Ishikawa (cell line): ENCODE results near the gene ADAR.

Experiments
- CEBPB ChIP-seq: IDR thresholded peaks from 2 replicates; pipeline ENCODE4 v1.6.1; 2012
- EP300 ChIP-seq: IDR thresholded peaks from 2 replicates; pipeline ENCODE4 v1.6.1; 2012; ENCODE audit warnings: borderline replicate concordance
- FOXM1 ChIP-seq: IDR thresholded peaks from 2 replicates; pipeline ENCODE4 v1.6.1; 2012; ENCODE audit warnings: low read depth, borderline replicate concordance
- MAX ChIP-seq: IDR thresholded peaks from 2 replicates; pipeline ENCODE4 v1.6.1; 2012
- NFIC ChIP-seq: IDR thresholded peaks from 2 replicates; pipeline ENCODE4 v1.6.1; 2012
- RAD21 ChIP-seq: IDR thresholded peaks from 2 replicates; pipeline ENCODE4 v1.6.1; 2012; ENCODE audit warnings: low read depth
- REST ChIP-seq: IDR thresholded peaks from 2 replicates; pipeline ENCODE4 v1.6.1; 2012; ENCODE audit warnings: low read depth, mild to moderate bottlenecking
- TAF1 ChIP-seq: IDR thresholded peaks from 2 replicates; pipeline ENCODE4 v1.6.1; 2012; ENCODE audit warnings: low read depth, mild to moderate bottlenecking
- TEAD4 ChIP-seq: IDR thresholded peaks from 2 replicates; pipeline ENCODE4 v1.6.1; 2012
- YY1 ChIP-seq: IDR thresholded peaks from 2 replicates; pipeline ENCODE4 v1.6.1; 2012; ENCODE audit warnings: low read depth

DNA sequence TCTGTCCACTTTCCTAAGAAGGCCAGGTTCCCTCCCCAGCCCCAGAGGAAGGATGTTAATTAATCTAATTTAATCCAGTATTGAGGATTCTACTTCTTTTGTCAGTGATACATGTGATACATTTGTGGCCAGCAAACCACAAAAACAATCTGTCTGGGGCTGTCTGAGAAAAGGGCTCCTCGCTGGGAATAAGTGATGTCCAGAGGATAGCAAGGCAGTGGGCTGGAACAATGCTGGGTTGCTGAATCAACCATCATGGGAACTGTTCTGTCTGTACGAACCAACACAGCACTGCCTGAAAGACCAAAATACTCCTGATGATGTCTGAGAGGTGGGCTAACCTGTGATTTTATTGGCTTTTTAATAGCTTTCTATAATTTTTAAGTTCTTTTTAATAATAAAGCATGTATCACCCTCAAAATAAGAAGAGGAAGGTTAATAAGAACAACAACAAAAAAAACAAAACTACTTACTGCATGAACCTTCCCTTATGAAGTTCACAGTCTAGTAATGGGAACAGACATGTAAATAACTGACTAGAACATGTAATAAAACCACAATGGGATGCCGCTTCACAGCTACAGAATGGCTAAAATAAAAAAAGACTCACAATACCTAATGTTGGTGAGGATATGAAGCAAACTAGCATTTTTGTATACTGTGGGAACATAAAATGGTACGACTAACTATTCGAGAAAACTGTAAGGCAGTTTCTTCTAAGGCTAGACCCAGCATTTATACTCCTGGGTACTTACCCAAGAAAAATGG, 11.4 kb upstream of the ADAR start:
- TF ChIP-seq MAX (no peak), REST (no peak), NFIC (no peak), CEBPB (no peak), TEAD4 (no peak), EP300 (no peak), FOXM1 (no peak), TAF1 (no peak), YY1 (no peak), RAD21 (no peak)
